HCT116 (cell line): ENCODE results near the gene SLC12A7. TPM values are rescaled to one million over a fixed set of nuclear protein-coding genes. Genes with fewer than 3 reads are reported as not detected.
"Not testable (repeated sequence)": the region's sequence is repeated elsewhere in the genome, so short reads cannot be mapped to it uniquely, and the experiment has no call there.

ENCODE experiments used
- ATAC-seq: fragments of 200-7000 bp; cut with Tn5 transposase; 2 replicates; pipeline ENCODE4 v1.9.1; 2020; ENCODE audit warnings: mild to moderate bottlenecking, moderate library complexity
- BruUV-seq: library from RNA; stranded (reverse); fragments of 400-500 nt; replicated peaks from 2 replicates; lab custom pipeline; 2021; lab: Mats Ljungman, UMichigan
- CTCF ChIA-PET: fragments of 300-600 bp; sonication (Branson Sonifier 250); formaldehyde crosslinking; loops from one replicate; lab custom pipeline; 2021; ENCODE audit warnings: antibody characterized with exemption; lab: Charles Lee
- POLR2A ChIA-PET: fragments of 300-600, 350-600 bp; sonication (Branson Sonifier 250); formaldehyde crosslinking; loops from one replicate; lab custom pipeline; 2021; ENCODE audit warnings: antibody characterized with exemption; lab: Charles Lee
- RAD21 ChIA-PET, 2 experiments: fragments of 300-600 bp; sonication (Branson Sonifier 250); formaldehyde crosslinking; loops; one replicate each; lab custom pipeline; 2023; ENCODE audit warnings: low total read pairs in 2 of 2; ENCODE audit not compliant: uncharacterized antibody in 2 of 2, unreplicated experiment in 2 of 2, low non-redundant PET in 1 of 2; lab: Charles Lee
- DNase-seq: peaks from one replicate; pipeline ENCODE4 v3.0.0-alpha.2; 2010; ENCODE audit warnings: low read depth, low spot score
- H2AFZ ChIP-seq: fragments of 200-600 bp; shearing (Covaris generic), sonication (generic); 2 replicates; pipeline ENCODE4 v1.6.1; 2017; ENCODE audit warnings: low read depth, mixed run types, mixed read lengths, antibody characterized with exemption, low read length; ENCODE audit not compliant: poor library complexity, severe bottlenecking
- H3K27ac ChIP-seq: 2 replicates; pipeline ENCODE4 v1.5.1; 2012; ENCODE audit warnings: low read depth, low read length
- H3K27me3 ChIP-seq: fragments of 200-600 bp; sonication (generic); 2 replicates; pipeline ENCODE4 v1.6.1; 2016; ENCODE audit warnings: mixed run types, low read length, mixed read lengths; ENCODE audit not compliant: insufficient read depth
- H3K36me3 ChIP-seq, 2 experiments: fragments of 200-500 bp in 1 of 2; fragments of 200-600 bp in 1 of 2; sonication (Bioruptor generic) in 1 of 2; sonication (generic) in 1 of 2; 2 replicates each; pipeline versions ENCODE4 v1.5.1 to v1.6.1; 2014 to 2016; ENCODE audit warnings: low read length in 2 of 2, inconsistent platforms in 1 of 2, mixed read lengths in 1 of 2, mixed run types in 1 of 2; ENCODE audit not compliant: insufficient read depth in 2 of 2, control insufficient read depth in 1 of 2
- H3K4me1 ChIP-seq, 2 experiments: fragments of 200-600 bp in 1 of 2; sonication (generic) in 1 of 2; 2 replicates each; pipeline versions ENCODE4 v1.5.1 to v1.6.1; 2012 to 2017; ENCODE audit warnings: low read length in 2 of 2, inconsistent platforms in 1 of 2, mild to moderate bottlenecking in 1 of 2, mixed read lengths in 1 of 2, mixed run types in 1 of 2, moderate library complexity in 1 of 2; ENCODE audit not compliant: insufficient read depth in 2 of 2, control insufficient read depth in 1 of 2
- H3K4me2 ChIP-seq: fragments of 200-600 bp; sonication (generic); 2 replicates; pipeline ENCODE4 v1.6.1; 2017; ENCODE audit warnings: mixed run types, low read length, mixed read lengths
- H3K4me3 ChIP-seq, 2 experiments: fragments of 200-600 bp in 1 of 2; sonication (generic) in 1 of 2; replicated peaks in 1 of 2; 2 replicates each; pipeline ENCODE4 v1.5.1; 2011 to 2016; ENCODE audit warnings: low read length in 2 of 2, control low read depth in 1 of 2, low read depth in 1 of 2, mild to moderate bottlenecking in 1 of 2, mixed read lengths in 1 of 2, mixed run types in 1 of 2
- H3K79me2 ChIP-seq: fragments of 200-600 bp; sonication (generic); 2 replicates; pipeline ENCODE4 v1.6.1; 2017; ENCODE audit warnings: mild to moderate bottlenecking, mixed run types, low read length, moderate library complexity, mixed read lengths; ENCODE audit not compliant: insufficient read depth
- H3K9ac ChIP-seq: fragments of 200-600 bp; sonication (generic); 2 replicates; pipeline ENCODE4 v1.6.1; 2016; ENCODE audit warnings: low read length, mixed read lengths
- H3K9me2 ChIP-seq: fragments of 200-600 bp; sonication (generic), shearing (Covaris generic); 2 replicates; pipeline ENCODE4 v1.6.1; 2017; ENCODE audit warnings: mixed run types, mild to moderate bottlenecking, moderate library complexity; ENCODE audit not compliant: insufficient read depth
- H3K9me3 ChIP-seq, 2 experiments: fragments of 200-500 bp in 1 of 2; fragments of 200-600 bp in 1 of 2; sonication (Bioruptor generic) in 1 of 2; sonication (generic) in 1 of 2; 2 replicates each; pipeline ENCODE4 v1.6.1; 2014 to 2017; ENCODE audit warnings: low read length in 2 of 2, mixed read lengths in 2 of 2, inconsistent platforms in 1 of 2, low read depth in 1 of 2, mild to moderate bottlenecking in 1 of 2, mixed run types in 1 of 2, moderate library complexity in 1 of 2; ENCODE audit not compliant: control insufficient read depth in 1 of 2, insufficient read depth in 1 of 2
- H4K20me1 ChIP-seq: fragments of 200-600 bp; sonication (generic), shearing (Covaris generic); 2 replicates; pipeline ENCODE4 v1.6.1; 2017; ENCODE audit warnings: mixed run types, mild to moderate bottlenecking, moderate library complexity; ENCODE audit not compliant: insufficient read depth
- CBX3 ChIP-seq: IDR thresholded peaks from 2 replicates; pipeline ENCODE4 v1.6.1; 2012; ENCODE audit warnings: low read depth
- CEBPB ChIP-seq: IDR thresholded peaks from 2 replicates; pipeline ENCODE4 v1.6.1; 2012; ENCODE audit warnings: low read depth
- EGR1 ChIP-seq: IDR thresholded peaks from 2 replicates; pipeline ENCODE4 v1.6.1; 2012; ENCODE audit warnings: low read depth
- ELF1 ChIP-seq: IDR thresholded peaks from 2 replicates; pipeline ENCODE4 v1.6.1; 2012; ENCODE audit warnings: low read depth, borderline replicate concordance
- EZH2 ChIP-seq: fragments of 200-600 bp; sonication (generic); IDR thresholded peaks from 2 replicates; pipeline ENCODE4 v1.6.1; 2017; ENCODE audit warnings: antibody characterized with exemption, mixed run types
- EZH2phosphoT487 ChIP-seq: fragments of 200-600 bp; IDR thresholded peaks from 2 replicates; pipeline ENCODE4 v1.6.1; 2018; ENCODE audit warnings: antibody characterized with exemption, borderline replicate concordance
- FOSL1 ChIP-seq: IDR thresholded peaks from 2 replicates; pipeline ENCODE4 v1.6.1; 2012; ENCODE audit warnings: low read depth
- JUND ChIP-seq: IDR thresholded peaks from 2 replicates; pipeline ENCODE4 v1.6.1; 2012
- MAX ChIP-seq: IDR thresholded peaks from 2 replicates; pipeline ENCODE4 v1.6.1; 2012
- POLR2A ChIP-seq: IDR thresholded peaks from 2 replicates; pipeline ENCODE4 v1.7.0; 2011; ENCODE audit warnings: borderline replicate concordance; ENCODE audit not compliant: insufficient read depth, insufficient read length; ENCODE audit errors: extremely low read depth
- POLR2AphosphoS5 ChIP-seq: IDR thresholded peaks from 2 replicates; pipeline ENCODE4 v1.6.1; 2011; ENCODE audit warnings: mild to moderate bottlenecking, low read depth, low read length, moderate library complexity
- REST ChIP-seq: IDR thresholded peaks from 2 replicates; pipeline ENCODE4 v1.6.1; 2012; ENCODE audit warnings: low read depth
- SIN3A ChIP-seq: IDR thresholded peaks from 2 replicates; pipeline ENCODE4 v1.6.1; 2012; ENCODE audit warnings: low read depth
- SP1 ChIP-seq: IDR thresholded peaks from 2 replicates; pipeline ENCODE4 v1.6.1; 2012; ENCODE audit warnings: low read depth
- TCF7L2 ChIP-seq: IDR thresholded peaks from 2 replicates; pipeline ENCODE4 v1.7.0; 2011; ENCODE audit warnings: borderline replicate concordance, inconsistent platforms; ENCODE audit not compliant: insufficient read depth, insufficient read length; ENCODE audit errors: extremely low read depth
- YY1 ChIP-seq: IDR thresholded peaks from 2 replicates; pipeline ENCODE4 v1.6.1; 2011; ENCODE audit warnings: low read length, low read depth, moderate library complexity, mild to moderate bottlenecking; ENCODE audit not compliant: insufficient replicate concordance; ENCODE audit errors: extremely low read depth
- ZBTB33 ChIP-seq: IDR thresholded peaks from 2 replicates; pipeline ENCODE4 v1.6.1; 2011; ENCODE audit warnings: mild to moderate bottlenecking, low read length, moderate library complexity; ENCODE audit not compliant: insufficient replicate concordance; ENCODE audit errors: extremely low read depth
- ZFX ChIP-seq: fragments of 450-650 bp; IDR thresholded peaks from 2 replicates; pipeline ENCODE4 v1.6.1; 2017
- intact Hi-C: fragments of 100-400 bp; cut with micrococcal nuclease; formaldehyde crosslinking; loops from 2 replicates; pipeline ENCODE4 v1.10.0; 2022
- total RNA-seq: library from RNA; stranded (reverse); gene quantifications from one replicate; pipeline ENCODE4 v1.2.1, GENCODE V29; 2021; ENCODE audit not compliant: unreplicated experiment

Gene SLC12A7
- total RNA-seq, 1 experiment from 2014 or later: 29.6 TPM

- H3K9me3 ChIP-seq, H3K9me2 ChIP-seq, H3K27ac ChIP-seq, H3K4me1 ChIP-seq, H3K36me3 ChIP-seq, H3K79me2 ChIP-seq, CTCF ChIA-PET, H4K20me1 ChIP-seq, H3K4me3 ChIP-seq, H3K4me2 ChIP-seq, BruUV-seq, H2AFZ ChIP-seq, RAD21 ChIA-PET, H3K9ac ChIP-seq, DNase-seq, intact Hi-C loops, ATAC-seq, POLR2A ChIA-PET, H3K27me3 ChIP-seq: not testable (repeated sequence)
Measured at GRCh38 chr5:1083026-1083425, 28.8 kb downstream of the SLC12A7 start.

- RAD21 ChIA-PET: no interaction called here
- ATAC-seq (no peak), DNase-seq (no peak)
- intact Hi-C loops: no loop called here
- no peaks in the 10 kb centered on the region; a peak in 2 of 4 replicates for H3K36me3 ChIP-seq
- CTCF ChIA-PET: no interaction called here
- no peak overlapping the region for H3K4me2 ChIP-seq
- H3K27ac ChIP-seq: no peak overlapping the region
- H3K9ac ChIP-seq: no peak overlapping the region
- no peaks in the 10 kb centered on the region for H3K9me3 ChIP-seq
- H4K20me1 ChIP-seq: no peaks in the 10 kb centered on the region
- H3K9me2 ChIP-seq: no peaks in the 10 kb centered on the region
- BruUV-seq: no TSS peak
- POLR2A ChIA-PET: no interaction called here
- no peak overlapping the region for H3K4me3 ChIP-seq
- H3K27me3 ChIP-seq: no peaks in the 10 kb centered on the region
- H2AFZ ChIP-seq: no peak overlapping the region
- H3K4me1 ChIP-seq: no peaks in the 10 kb centered on the region
- no peaks in the 10 kb centered on the region for H3K79me2 ChIP-seq
- TF ChIP-seq EZH2 (no peak), FOSL1 (no peak), JUND (no peak), YY1 (no peak), EGR1 (no peak), TCF7L2 (no peak), CEBPB (no peak), POLR2A (no peak), ELF1 (no peak), ZFX (no peak), SP1 (no peak), CBX3 (no peak), EZH2phosphoT487 (no peak), MAX (no peak), ZBTB33 (no peak), POLR2AphosphoS5 (no peak), REST (no peak), SIN3A (no peak)
Measured at GRCh38 chr5:1081519-1081918, 30.3 kb downstream of the SLC12A7 start.
